GM12878 (cell line): ENCODE results near the gene CCSER1. TPM values are rescaled to one million over a fixed set of nuclear protein-coding genes. Genes with fewer than 3 reads are reported as not detected.

Experiments used
- ATAC-seq: fragments of 200-7000 bp; cut with Tn5 transposase; 3 replicates; pipeline ENCODE4 v1.9.1; 2020; ENCODE audit warnings: mild to moderate bottlenecking, moderate library complexity
- BruUV-seq: library from RNA; stranded (reverse); fragments of 400-500 nt; replicated peaks from 2 replicates; lab custom pipeline; 2021; lab: Mats Ljungman, UMichigan
- CTCF ChIA-PET: fragments of 300-600 bp; sonication (Branson Sonifier 250); formaldehyde crosslinking; extraction: SDS; loops from one replicate; lab custom pipeline; 2021; ENCODE audit warnings: inconsistent platforms; lab: Yijun Ruan, JAX
- POLR2A ChIA-PET: fragments of 350-600 bp; formaldehyde crosslinking; extraction: SDS; loops from one replicate; lab custom pipeline; 2021; ENCODE audit warnings: inconsistent platforms; lab: Charles Lee
- RAD21 ChIA-PET: fragments of 300-600 bp; sonication (Branson Sonifier 250); formaldehyde crosslinking; loops from one replicate; lab custom pipeline; 2023; ENCODE audit warnings: antibody characterized with exemption; ENCODE audit not compliant: unreplicated experiment; lab: Charles Lee
- SMC1A ChIA-PET: fragments of 300-600 bp; sonication (Branson Sonifier 250); formaldehyde crosslinking; loops from one replicate; lab custom pipeline; 2023; ENCODE audit not compliant: unreplicated experiment, uncharacterized antibody; lab: Charles Lee
- DNase-seq: peaks from one replicate; pipeline ENCODE4 v3.0.0-alpha.2; 2011; ENCODE audit warnings: low read depth, low spot score
- FAIRE-seq: peaks from 3 replicates; lab custom pipeline; 2011; peaks lifted over from hg19 to GRCh38; lab: Jason Lieb, UNC
- H2AFZ ChIP-seq: 2 replicates; pipeline ENCODE4 v1.6.0; 2011; ENCODE audit warnings: low read depth, low read length, control low read depth; ENCODE audit not compliant: control insufficient read depth
- H3K27ac ChIP-seq: 2 replicates; pipeline ENCODE4 v1.5.1; 2011; ENCODE audit warnings: control low read depth; ENCODE audit not compliant: control insufficient read depth, insufficient read depth
- H3K27me3 ChIP-seq, 2 experiments: replicated peaks in 1 of 2; 2 replicates each; pipeline versions ENCODE4 v1.6.0 to v1.6.1; 2011; ENCODE audit warnings: low read length in 1 of 2; ENCODE audit not compliant: control insufficient read depth in 2 of 2, insufficient read depth in 2 of 2
- H3K36me3 ChIP-seq, 2 experiments: 2 replicates each; pipeline ENCODE4 v1.5.1; 2011; ENCODE audit warnings: low read length in 1 of 2; ENCODE audit not compliant: control insufficient read depth in 2 of 2, insufficient read depth in 2 of 2
- H3K4me1 ChIP-seq: 2 replicates; pipeline ENCODE4 v1.6.1; 2011; ENCODE audit warnings: mild to moderate bottlenecking, low read length, moderate library complexity, mixed read lengths; ENCODE audit not compliant: control insufficient read depth, insufficient read depth
- H3K4me2 ChIP-seq: 2 replicates; pipeline ENCODE4 v1.6.0; 2011; ENCODE audit warnings: control low read depth; ENCODE audit not compliant: control insufficient read depth, insufficient read depth
- H3K4me3 ChIP-seq: fragments of 200-600 bp; sonication (generic); 2 replicates; pipeline ENCODE4 v1.5.1; 2016
- H3K79me2 ChIP-seq: 2 replicates; pipeline ENCODE4 v1.6.0; 2011; ENCODE audit warnings: low read length; ENCODE audit not compliant: control insufficient read depth, insufficient read depth
- H3K9ac ChIP-seq: 2 replicates; pipeline ENCODE4 v1.8.0; 2011; ENCODE audit warnings: low read length, control low read depth, mixed read lengths; ENCODE audit not compliant: control insufficient read depth, insufficient read depth
- H3K9me3 ChIP-seq: replicated peaks from 3 replicates; pipeline ENCODE4 v1.5.1; 2011; ENCODE audit warnings: mild to moderate bottlenecking, low read length; ENCODE audit not compliant: control insufficient read depth, insufficient read depth
- H4K20me1 ChIP-seq: 2 replicates; pipeline ENCODE4 v1.6.0; 2011; ENCODE audit not compliant: control insufficient read depth, insufficient read depth
- CEBPB ChIP-seq, 2 experiments: fragments of 150-350 bp in 1 of 2; IDR thresholded peaks; 2 replicates each; pipeline ENCODE4 v1.6.1; 2012 to 2014; ENCODE audit warnings: low read depth in 2 of 2, low read length in 2 of 2, borderline replicate concordance in 1 of 2, inconsistent platforms in 1 of 2
- HDAC2 ChIP-seq: fragments of 200-600 bp; sonication (generic); IDR thresholded peaks from 2 replicates; pipeline ENCODE4 v1.6.1; 2017
- PAX8 ChIP-seq: fragments of 450-650 bp; IDR thresholded peaks from 2 replicates; pipeline ENCODE4 v1.6.1; 2017; ENCODE audit warnings: mild to moderate bottlenecking, moderate library complexity
- POU2F2 ChIP-seq: IDR thresholded peaks from 3 replicates; pipeline ENCODE4 v1.6.1; 2011; ENCODE audit warnings: low read depth, mild to moderate bottlenecking, low read length, borderline replicate concordance
- RELA ChIP-seq: fragments of 450-650 bp; IDR thresholded peaks from 2 replicates; pipeline ENCODE4 v1.8.0; 2014; ENCODE audit warnings: borderline replicate concordance; ENCODE audit not compliant: partially characterized antibody
- SMARCA5 ChIP-seq: fragments of 450-650 bp; IDR thresholded peaks from 2 replicates; pipeline ENCODE4 v1.6.1; 2017; ENCODE audit warnings: mild to moderate bottlenecking
- WGBS: methylation state at CpG from one replicate; pipeline ENCODE4 v1.1.6; 2016; ENCODE audit warnings: low lambda C conversion rate; ENCODE audit not compliant: insufficient replicate concordance, insufficient coverage; ENCODE audit errors: missing lambda C conversion rate; 5-methylcytosine and 5-hydroxymethylcytosine counted together
- in situ Hi-C: fragments of 300-500 bp; cut with MboI; formaldehyde crosslinking; loops from 9 replicates; pipeline ENCODE4 v1.14.3; 2018; ENCODE audit warnings: mixed read lengths
- intact Hi-C: fragments of 100-400 bp; cut with micrococcal nuclease; formaldehyde crosslinking; loops from one replicate; pipeline ENCODE4 v1.14.2; 2022; ENCODE audit not compliant: unreplicated experiment
- polyA plus RNA-seq, 11 experiments: library from polyadenylated mRNA; depleted of rRNA in 4 of 11; unstranded in 6 of 11; stranded (reverse) in 5 of 11; fragments of >200 nt; fragmentation: Nextera tagmentation in 4 of 11; fragmentation: Illumina TruSeq in 1 of 11; extraction: Ambion mirVana in 4 of 11; extraction: Trizol in 1 of 11; gene quantifications; 1 replicate in 1 of 11; 2 replicates in 10 of 11; pipeline versions ENCODE4 v1.2.1 to v1.2.3, GENCODE V29; 2011 to 2016; ENCODE audit warnings: inconsistent platforms in 2 of 11, missing spikeins in 2 of 11, low read depth in 1 of 11
- total RNA-seq, 4 experiments: library from RNA; depleted of rRNA in 3 of 4; stranded (reverse); fragments of >200 nt in 3 of 4; fragmentation: Illumina TruSeq in 1 of 4; extraction: Trizol in 1 of 4; gene quantifications; 2 replicates each; pipeline versions ENCODE4 v1.2.1 to v1.2.3, GENCODE V29; 2013 to 2021
- TF ChIP-seq, protein P1 (sequence below): fragments of 450-650 bp; conservative IDR thresholded peaks from 2 replicates; pipeline ENCODE4 v1.6.1; 2017; ENCODE audit warnings: mild to moderate bottlenecking, moderate library complexity
- TF ChIP-seq, protein P2 (sequence below): fragments of 450-650 bp; formaldehyde crosslinking; IDR thresholded peaks from 2 replicates; pipeline ENCODE4 v1.4.0; 2022; ENCODE audit warnings: mild to moderate bottlenecking, moderate library complexity
- TF ChIP-seq, protein P3 (sequence below): fragments of 450-650 bp; IDR thresholded peaks from 2 replicates; pipeline ENCODE4 v1.6.1; 2016; ENCODE audit warnings: mild to moderate bottlenecking, moderate library complexity, borderline replicate concordance

Gene CCSER1
- total and polyA plus RNA-seq, 10 of the 15 experiments (the other 5 are each of a cell fraction or from before 2014, with no cell fraction given): 0.22 to 2.7 (median 1.0) TPM

DNA sequence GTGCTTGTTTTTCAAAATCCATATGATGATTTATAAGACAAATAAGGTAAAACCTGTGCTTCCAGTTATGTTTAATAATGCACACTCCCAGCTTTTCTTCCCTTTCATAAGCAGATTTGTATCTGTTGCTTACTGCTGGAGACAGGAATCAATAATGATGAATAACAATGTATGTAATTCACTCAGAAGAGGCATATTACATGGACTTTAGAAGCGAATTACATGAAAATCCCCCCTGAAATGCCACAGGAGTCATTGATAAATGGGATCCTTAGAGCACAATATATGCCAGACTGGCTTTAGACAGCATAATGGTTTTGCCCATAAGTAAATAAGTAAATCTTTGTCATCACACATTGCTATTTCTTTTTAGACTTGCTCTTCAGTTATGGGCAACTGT, 892.3 kb downstream of the CCSER1 start:
- no peak overlapping the region for H3K27ac ChIP-seq
- RAD21 ChIA-PET: no interaction called here
- BruUV-seq: no TSS peak
- no peaks in the 10 kb centered on the region for H3K79me2 ChIP-seq
- H3K9me3 ChIP-seq: no peaks in the 10 kb centered on the region
- TF ChIP-seq, protein P1, sequence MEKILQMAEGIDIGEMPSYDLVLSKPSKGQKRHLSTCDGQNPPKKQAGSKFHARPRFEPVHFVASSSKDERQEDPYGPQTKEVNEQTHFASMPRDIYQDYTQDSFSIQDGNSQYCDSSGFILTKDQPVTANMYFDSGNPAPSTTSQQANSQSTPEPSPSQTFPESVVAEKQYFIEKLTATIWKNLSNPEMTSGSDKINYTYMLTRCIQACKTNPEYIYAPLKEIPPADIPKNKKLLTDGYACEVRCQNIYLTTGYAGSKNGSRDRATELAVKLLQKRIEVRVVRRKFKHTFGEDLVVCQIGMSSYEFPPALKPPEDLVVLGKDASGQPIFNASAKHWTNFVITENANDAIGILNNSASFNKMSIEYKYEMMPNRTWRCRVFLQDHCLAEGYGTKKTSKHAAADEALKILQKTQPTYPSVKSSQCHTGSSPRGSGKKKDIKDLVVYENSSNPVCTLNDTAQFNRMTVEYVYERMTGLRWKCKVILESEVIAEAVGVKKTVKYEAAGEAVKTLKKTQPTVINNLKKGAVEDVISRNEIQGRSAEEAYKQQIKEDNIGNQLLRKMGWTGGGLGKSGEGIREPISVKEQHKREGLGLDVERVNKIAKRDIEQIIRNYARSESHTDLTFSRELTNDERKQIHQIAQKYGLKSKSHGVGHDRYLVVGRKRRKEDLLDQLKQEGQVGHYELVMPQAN: no peak
- TF ChIP-seq HDAC2 (no peak), PAX8 (no peak), SMARCA5 (no peak), RELA (no peak), CEBPB (IDR thresholded peaks at IDR 0.05; ENCODE audit: borderline replicate concordance in 1 of 2, low read depth in 2 of 2, low read length in 2 of 2) (no peak), POU2F2 (no peak)
- TF ChIP-seq, protein P2, sequence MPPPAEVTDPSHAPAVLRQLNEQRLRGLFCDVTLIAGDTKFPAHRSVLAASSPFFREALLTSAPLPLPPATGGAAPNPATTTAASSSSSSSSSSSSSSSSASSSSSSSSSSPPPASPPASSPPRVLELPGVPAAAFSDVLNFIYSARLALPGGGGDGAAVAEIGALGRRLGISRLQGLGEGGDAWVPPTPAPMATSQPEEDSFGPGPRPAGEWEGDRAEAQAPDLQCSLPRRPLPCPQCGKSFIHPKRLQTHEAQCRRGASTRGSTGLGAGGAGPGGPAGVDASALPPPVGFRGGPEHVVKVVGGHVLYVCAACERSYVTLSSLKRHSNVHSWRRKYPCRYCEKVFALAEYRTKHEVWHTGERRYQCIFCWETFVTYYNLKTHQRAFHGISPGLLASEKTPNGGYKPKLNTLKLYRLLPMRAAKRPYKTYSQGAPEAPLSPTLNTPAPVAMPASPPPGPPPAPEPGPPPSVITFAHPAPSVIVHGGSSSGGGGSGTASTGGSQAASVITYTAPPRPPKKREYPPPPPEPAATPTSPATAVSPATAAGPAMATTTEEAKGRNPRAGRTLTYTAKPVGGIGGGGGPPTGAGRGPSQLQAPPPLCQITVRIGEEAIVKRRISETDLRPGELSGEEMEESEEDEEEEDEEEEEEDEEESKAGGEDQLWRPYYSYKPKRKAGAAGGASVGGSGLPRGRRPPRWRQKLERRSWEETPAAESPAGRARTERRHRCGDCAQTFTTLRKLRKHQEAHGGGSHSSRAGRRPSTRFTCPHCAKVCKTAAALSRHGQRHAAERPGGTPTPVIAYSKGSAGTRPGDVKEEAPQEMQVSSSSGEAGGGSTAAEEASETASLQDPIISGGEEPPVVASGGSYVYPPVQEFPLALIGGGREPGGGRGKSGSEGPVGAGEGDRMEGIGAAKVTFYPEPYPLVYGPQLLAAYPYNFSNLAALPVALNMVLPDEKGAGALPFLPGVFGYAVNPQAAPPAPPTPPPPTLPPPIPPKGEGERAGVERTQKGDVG: no peak
- TF ChIP-seq, protein P3, sequence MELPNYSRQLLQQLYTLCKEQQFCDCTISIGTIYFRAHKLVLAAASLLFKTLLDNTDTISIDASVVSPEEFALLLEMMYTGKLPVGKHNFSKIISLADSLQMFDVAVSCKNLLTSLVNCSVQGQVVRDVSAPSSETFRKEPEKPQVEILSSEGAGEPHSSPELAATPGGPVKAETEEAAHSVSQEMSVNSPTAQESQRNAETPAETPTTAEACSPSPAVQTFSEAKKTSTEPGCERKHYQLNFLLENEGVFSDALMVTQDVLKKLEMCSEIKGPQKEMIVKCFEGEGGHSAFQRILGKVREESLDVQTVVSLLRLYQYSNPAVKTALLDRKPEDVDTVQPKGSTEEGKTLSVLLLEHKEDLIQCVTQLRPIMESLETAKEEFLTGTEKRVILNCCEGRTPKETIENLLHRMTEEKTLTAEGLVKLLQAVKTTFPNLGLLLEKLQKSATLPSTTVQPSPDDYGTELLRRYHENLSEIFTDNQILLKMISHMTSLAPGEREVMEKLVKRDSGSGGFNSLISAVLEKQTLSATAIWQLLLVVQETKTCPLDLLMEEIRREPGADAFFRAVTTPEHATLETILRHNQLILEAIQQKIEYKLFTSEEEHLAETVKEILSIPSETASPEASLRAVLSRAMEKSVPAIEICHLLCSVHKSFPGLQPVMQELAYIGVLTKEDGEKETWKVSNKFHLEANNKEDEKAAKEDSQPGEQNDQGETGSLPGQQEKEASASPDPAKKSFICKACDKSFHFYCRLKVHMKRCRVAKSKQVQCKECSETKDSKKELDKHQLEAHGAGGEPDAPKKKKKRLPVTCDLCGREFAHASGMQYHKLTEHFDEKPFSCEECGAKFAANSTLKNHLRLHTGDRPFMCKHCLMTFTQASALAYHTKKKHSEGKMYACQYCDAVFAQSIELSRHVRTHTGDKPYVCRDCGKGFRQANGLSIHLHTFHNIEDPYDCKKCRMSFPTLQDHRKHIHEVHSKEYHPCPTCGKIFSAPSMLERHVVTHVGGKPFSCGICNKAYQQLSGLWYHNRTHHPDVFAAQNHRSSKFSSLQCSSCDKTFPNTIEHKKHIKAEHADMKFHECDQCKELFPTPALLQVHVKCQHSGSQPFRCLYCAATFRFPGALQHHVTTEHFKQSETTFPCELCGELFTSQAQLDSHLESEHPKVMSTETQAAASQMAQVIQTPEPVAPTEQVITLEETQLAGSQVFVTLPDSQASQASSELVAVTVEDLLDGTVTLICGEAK: no peak
- no peak overlapping the region for H3K4me3 ChIP-seq
- ATAC-seq (no peak), FAIRE-seq (no peak), DNase-seq (no peak)
- no peaks in the 10 kb centered on the region for H4K20me1 ChIP-seq
- H3K4me1 ChIP-seq: no peaks in the 10 kb centered on the region
- SMC1A ChIA-PET: interaction anchor here (0.9 kb wide), 1 partner anchor 9 kb away, joined by 3 read pairs; no protein-coding TSS in a partner anchor
- in situ Hi-C loops (no loop called here), intact Hi-C loops (no loop called here)
- H3K9ac ChIP-seq: no peak overlapping the region
- H3K4me2 ChIP-seq: no peak overlapping the region
- no peaks in the 10 kb centered on the region for H3K36me3 ChIP-seq
- no peaks in the 10 kb centered on the region for H3K27me3 ChIP-seq
- no peak overlapping the region for H2AFZ ChIP-seq
- CTCF ChIA-PET: no interaction called here
- 0% methylated on average over 1 of the region's 1 CpG for WGBS
- POLR2A ChIA-PET: no interaction called here
